ENCODE results near the gene SHISA8. TPM values are rescaled to one million over a fixed set of nuclear protein-coding genes. Genes with fewer than 3 reads are reported as not detected.

SHISA8 gene
- total RNA-seq, 2 experiments from 2014 or later, result 0.56 to 0.68 TPM

GRCh38 chr22:41900652-41901312 lies 14.1 kb downstream of the SHISA8 start:
- H3K27ac Mint-ChIP-seq, result no peak overlapping the region
- DNase-seq, result no peak
- H3K36me3 Mint-ChIP-seq, result peaks cover 11% of the 10 kb centered on the region
- no peaks in the 10 kb centered on the region for H3K27me3 Mint-ChIP-seq
- H3K4me3 Mint-ChIP-seq, result no peak overlapping the region
- H3K4me1 Mint-ChIP-seq, result no peaks in the 10 kb centered on the region
- no peaks in the 10 kb centered on the region for H3K9me3 Mint-ChIP-seq

DNA sequence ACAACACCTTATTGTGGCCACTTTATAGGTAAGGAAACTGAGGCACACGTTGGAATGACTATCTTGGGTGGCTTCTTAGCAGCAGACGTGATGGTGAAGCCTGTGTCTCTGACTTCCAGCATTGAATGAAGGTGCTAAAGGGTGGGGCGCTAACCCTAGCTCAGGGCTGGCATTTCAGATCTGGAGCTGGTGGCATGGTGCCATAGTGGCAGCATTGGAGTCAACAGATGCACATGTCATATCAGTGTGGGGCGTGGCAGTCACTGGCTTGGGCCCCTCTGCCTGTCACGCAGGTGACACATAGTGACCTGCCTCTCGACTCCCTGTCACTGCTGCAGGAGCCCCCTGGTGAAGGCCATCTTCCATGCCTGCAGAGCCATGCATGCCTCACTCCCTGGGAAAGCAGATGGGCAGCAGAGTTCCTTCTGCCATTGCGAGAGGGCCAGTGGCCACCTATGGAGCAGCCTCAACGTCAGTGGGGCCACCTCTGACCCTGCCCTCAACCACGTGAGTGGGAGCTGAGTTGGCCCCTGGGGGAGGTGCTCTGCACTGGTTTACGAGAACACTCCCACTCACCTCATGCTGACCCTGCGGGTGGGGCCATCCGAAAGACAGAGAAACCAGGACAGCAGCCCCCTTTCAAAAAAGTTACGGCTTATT lies 14.8 kb downstream of the SHISA8 start:
- no peaks in the 10 kb centered on the region for H3K27me3 Mint-ChIP-seq
- H3K9me3 Mint-ChIP-seq, result no peaks in the 10 kb centered on the region
- H3K36me3 Mint-ChIP-seq, result peaks cover 11% of the 10 kb centered on the region
- H3K27ac Mint-ChIP-seq, result no peak overlapping the region
- no peaks in the 10 kb centered on the region for H3K4me1 Mint-ChIP-seq
- H3K4me3 Mint-ChIP-seq, result no peak overlapping the region
- DNase-seq, result no peak

GRCh38 chr22:41899110-41899509 lies 15.8 kb downstream of the SHISA8 start:
- Mint-ChIP-seq H3K36me3 (peaks cover 11% of the 10 kb centered on the region), H3K4me3 (no peak overlapping the region), H3K27ac (no peak overlapping the region), H3K9me3 (no peaks in the 10 kb centered on the region), H3K27me3 (no peaks in the 10 kb centered on the region), H3K4me1 (no peaks in the 10 kb centered on the region)
- DNase-seq, result no peak

DNA sequence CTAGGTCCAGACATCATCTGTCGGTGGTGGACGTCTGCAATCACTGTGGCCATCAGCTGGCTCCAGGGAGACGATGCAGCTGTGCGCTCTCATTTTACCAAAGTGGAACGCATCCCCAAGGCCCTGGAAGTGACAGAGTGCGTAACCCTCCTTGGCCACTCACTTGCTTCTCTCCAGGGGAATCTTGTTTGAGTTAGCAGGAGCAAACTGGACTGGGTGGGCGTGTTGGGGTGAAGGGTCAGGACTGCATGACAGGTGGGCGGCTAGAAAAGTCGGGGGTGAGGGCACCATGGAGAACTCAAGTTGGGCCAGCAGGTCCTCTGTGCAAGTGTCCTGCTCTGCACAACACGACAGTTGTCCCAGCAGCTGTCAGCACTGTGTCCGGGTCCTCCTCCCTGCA lies 16.2 kb downstream of the SHISA8 start:
- no peaks in the 10 kb centered on the region for H3K4me1 Mint-ChIP-seq
- no peaks in the 10 kb centered on the region for H3K27me3 Mint-ChIP-seq

GRCh38 chr22:41893591-41894375 lies 21.1 kb downstream of the SHISA8 start:
- Mint-ChIP-seq H3K27ac (no peak overlapping the region), H3K36me3 (peaks cover 26% of the 10 kb centered on the region), H3K27me3 (no peaks in the 10 kb centered on the region), H3K9me3 (no peaks in the 10 kb centered on the region), H3K4me3 (no peak overlapping the region), H3K4me1 (no peaks in the 10 kb centered on the region)
- no peak for DNase-seq

More for the DNA sequence above, 16.2 kb downstream of the SHISA8 start:
- peaks cover 11% of the 10 kb centered on the region for H3K36me3 Mint-ChIP-seq
- no peak overlapping the region for H3K4me3 Mint-ChIP-seq
- H3K9me3 Mint-ChIP-seq, result no peaks in the 10 kb centered on the region
- H3K27ac Mint-ChIP-seq, result no peak overlapping the region
- no peak for DNase-seq

DNA sequence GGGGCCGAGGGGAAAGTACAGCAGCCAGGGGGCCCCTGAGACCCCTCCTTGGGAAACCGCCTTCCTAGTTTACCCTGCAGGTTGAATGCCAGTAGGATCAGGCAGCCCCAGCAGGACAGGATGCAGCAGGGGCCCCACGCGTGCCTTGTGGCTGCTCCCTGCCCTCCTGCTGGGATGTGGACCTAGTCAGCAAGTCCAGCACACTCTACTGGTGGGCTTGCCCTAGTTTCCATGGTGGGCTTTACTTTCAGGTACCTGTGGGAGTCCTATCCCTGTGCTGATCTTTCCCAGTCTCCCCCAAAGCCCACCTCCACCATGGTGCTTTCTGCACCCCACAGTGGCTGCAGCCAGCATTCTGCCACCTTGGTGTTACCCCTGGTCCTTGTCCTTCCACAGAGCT lies 22.2 kb downstream of the SHISA8 start:
- H3K36me3 Mint-ChIP-seq, result peaks cover 24% of the 10 kb centered on the region
- no peaks in the 10 kb centered on the region for H3K27me3 Mint-ChIP-seq
- H3K4me3 Mint-ChIP-seq, result no peak overlapping the region
- H3K27ac Mint-ChIP-seq, result no peak overlapping the region
- DNase-seq, result no peak
- no peaks in the 10 kb centered on the region for H3K9me3 Mint-ChIP-seq
- no peaks in the 10 kb centered on the region for H3K4me1 Mint-ChIP-seq

GRCh38 chr22:41891407-41891806 lies 23.5 kb downstream of the SHISA8 start:
- Mint-ChIP-seq H3K27ac (no peak overlapping the region), H3K27me3 (no peaks in the 10 kb centered on the region), H3K36me3 (peaks cover 32% of the 10 kb centered on the region), H3K4me3 (no peak overlapping the region), H3K9me3 (no peaks in the 10 kb centered on the region), H3K4me1 (no peaks in the 10 kb centered on the region)
- no peak for DNase-seq

- H3K4me1 Mint-ChIP-seq, result no peaks in the 10 kb centered on the region
- no peaks in the 10 kb centered on the region for H3K9me3 Mint-ChIP-seq
- H3K27ac Mint-ChIP-seq, result no peak overlapping the region
- peaks cover 48% of the 10 kb centered on the region for H3K36me3 Mint-ChIP-seq
- no peaks in the 10 kb centered on the region for H3K27me3 Mint-ChIP-seq
- no peak overlapping the region for H3K4me3 Mint-ChIP-seq
- no peak for DNase-seq
Observed at GRCh38 chr22:41888627-41889200, 26.2 kb downstream of the SHISA8 start.

- H3K27ac Mint-ChIP-seq, result no peak overlapping the region
- H3K27me3 Mint-ChIP-seq, result no peaks in the 10 kb centered on the region
- no peak overlapping the region for H3K4me3 Mint-ChIP-seq
- H3K36me3 Mint-ChIP-seq, result peaks cover 54% of the 10 kb centered on the region
- no peaks in the 10 kb centered on the region for H3K4me1 Mint-ChIP-seq
- DNase-seq, result no peak
- no peaks in the 10 kb centered on the region for H3K9me3 Mint-ChIP-seq
Observed at GRCh38 chr22:41885516-41885915, 29.4 kb downstream of the SHISA8 start.

DNA sequence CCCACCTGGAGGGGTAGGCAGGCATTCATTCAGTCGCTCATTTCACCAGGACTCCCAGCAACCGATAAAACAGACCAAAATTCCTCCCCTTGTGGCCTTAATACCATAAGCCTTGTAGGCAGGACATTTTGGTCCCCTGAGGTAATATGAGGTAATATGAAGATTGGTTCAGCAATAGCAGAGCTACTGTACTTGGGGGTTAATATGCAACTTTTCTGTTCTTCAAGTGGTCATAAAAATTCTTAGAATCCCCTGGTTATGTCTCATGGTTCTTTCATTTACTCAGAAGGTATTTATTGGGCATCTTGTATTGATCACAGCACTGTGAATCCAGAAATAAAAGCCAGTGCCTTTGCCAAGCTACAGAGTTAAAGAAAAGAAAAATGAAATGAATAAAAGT lies 29.8 kb downstream of the SHISA8 start:
- H3K4me3 Mint-ChIP-seq, result no peak overlapping the region
- H3K27ac Mint-ChIP-seq, result no peak overlapping the region
- no peaks in the 10 kb centered on the region for H3K27me3 Mint-ChIP-seq
- H3K9me3 Mint-ChIP-seq, result no peaks in the 10 kb centered on the region
- no peaks in the 10 kb centered on the region for H3K4me1 Mint-ChIP-seq
- no peak for DNase-seq
- H3K36me3 Mint-ChIP-seq, result peaks cover 51% of the 10 kb centered on the region

- no peak overlapping the region for H3K27ac Mint-ChIP-seq
- H3K4me3 Mint-ChIP-seq, result no peak overlapping the region
- no peaks in the 10 kb centered on the region for H3K4me1 Mint-ChIP-seq
- no peak for DNase-seq
- no peaks in the 10 kb centered on the region for H3K9me3 Mint-ChIP-seq
- H3K27me3 Mint-ChIP-seq, result no peaks in the 10 kb centered on the region
- peaks cover 49% of the 10 kb centered on the region for H3K36me3 Mint-ChIP-seq
Observed at GRCh38 chr22:41883400-41883799, 31.5 kb downstream of the SHISA8 start.

DNA sequence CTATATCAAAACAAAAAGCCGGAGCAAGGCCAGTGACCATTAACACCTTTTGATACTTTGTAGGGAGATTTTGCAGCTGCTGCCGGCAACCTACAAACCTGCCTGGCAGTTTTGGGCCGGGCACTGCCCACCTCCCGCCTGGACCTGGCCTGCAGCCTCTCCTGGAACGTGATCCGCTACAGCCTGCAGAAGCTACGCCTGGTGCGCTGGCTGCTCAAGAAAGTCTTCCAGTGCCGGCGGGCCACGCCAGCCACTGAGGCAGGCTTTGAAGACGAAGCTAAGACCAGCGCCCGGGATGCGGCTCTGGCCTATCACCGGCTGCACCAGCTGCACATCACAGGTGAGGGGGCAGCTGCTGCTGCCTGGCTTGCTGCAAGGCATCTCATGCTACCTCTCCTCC lies 34.2 kb downstream of the SHISA8 start:
- H3K9me3 Mint-ChIP-seq, result no peaks in the 10 kb centered on the region
- H3K27ac Mint-ChIP-seq, result no peak overlapping the region
- H3K27me3 Mint-ChIP-seq, result no peaks in the 10 kb centered on the region
- DNase-seq, result no peak
- H3K4me1 Mint-ChIP-seq, result peaks cover 19% of the 10 kb centered on the region
- H3K4me3 Mint-ChIP-seq, result no peak overlapping the region
- peaks cover 46% of the 10 kb centered on the region for H3K36me3 Mint-ChIP-seq

GRCh38 chr22:41876675-41877074 lies 38.2 kb downstream of the SHISA8 start:
- Mint-ChIP-seq H3K4me3 (no peak overlapping the region), H3K27ac (peak overlapping the region; percentile 14), H3K4me1 (peaks cover 41% of the 10 kb centered on the region)

DNA sequence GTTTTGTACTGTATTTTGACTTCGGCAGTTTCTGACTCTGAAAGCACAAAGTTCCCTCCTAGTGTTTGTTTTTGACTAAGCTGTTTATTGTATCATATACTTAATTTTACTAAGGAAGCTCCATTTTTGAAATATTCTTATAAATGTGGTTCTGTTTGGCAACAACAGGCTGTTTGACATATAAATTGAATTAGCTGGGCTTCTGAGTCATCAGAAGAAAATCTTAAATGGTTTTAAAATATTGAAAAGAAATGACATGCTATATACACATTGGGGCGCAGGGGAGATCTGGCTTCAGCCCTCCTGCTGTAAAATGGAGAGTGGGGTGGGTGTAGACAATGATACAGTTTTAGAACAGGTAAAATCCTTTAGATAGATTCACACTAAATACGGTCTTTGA lies 38.6 kb downstream of the SHISA8 start:
- Mint-ChIP-seq H3K27me3 (no peaks in the 10 kb centered on the region), H3K9me3 (no peaks in the 10 kb centered on the region), H3K4me3 (no peak overlapping the region), H3K36me3 (peaks cover 54% of the 10 kb centered on the region), H3K27ac (no peak overlapping the region), H3K4me1 (peaks cover 43% of the 10 kb centered on the region)
- DNase-seq, result no peak

More at GRCh38 chr22:41876675-41877074, 38.2 kb downstream of the SHISA8 start:
- H3K9me3 Mint-ChIP-seq, result no peaks in the 10 kb centered on the region
- DNase-seq, result no peak
- H3K27me3 Mint-ChIP-seq, result no peaks in the 10 kb centered on the region
- peaks cover 54% of the 10 kb centered on the region for H3K36me3 Mint-ChIP-seq

All from activated naive CD8-positive, alpha-beta T cell treated with anti-CD3 and anti-CD28 coated beads for 36 hours (primary cell).